Amniotic stem cell (primary cell): ENCODE measurements around the gene TOM1.

Experiments used
- DNase-seq: peaks from one replicate; lab custom pipeline; 2025; lab: John Stamatoyannopoulos, UW

TOM1 gene

GRCh38 chr22:35324067-35324466 lies 24.4 kb downstream of the TOM1 start:
- no peak for DNase-seq

GRCh38 chr22:35324762-35325161 lies 25.1 kb downstream of the TOM1 start:
- no peak for DNase-seq

- DNase-seq = no peak
Observed at GRCh38 chr22:35325209-35325608, 25.5 kb downstream of the TOM1 start.

DNA sequence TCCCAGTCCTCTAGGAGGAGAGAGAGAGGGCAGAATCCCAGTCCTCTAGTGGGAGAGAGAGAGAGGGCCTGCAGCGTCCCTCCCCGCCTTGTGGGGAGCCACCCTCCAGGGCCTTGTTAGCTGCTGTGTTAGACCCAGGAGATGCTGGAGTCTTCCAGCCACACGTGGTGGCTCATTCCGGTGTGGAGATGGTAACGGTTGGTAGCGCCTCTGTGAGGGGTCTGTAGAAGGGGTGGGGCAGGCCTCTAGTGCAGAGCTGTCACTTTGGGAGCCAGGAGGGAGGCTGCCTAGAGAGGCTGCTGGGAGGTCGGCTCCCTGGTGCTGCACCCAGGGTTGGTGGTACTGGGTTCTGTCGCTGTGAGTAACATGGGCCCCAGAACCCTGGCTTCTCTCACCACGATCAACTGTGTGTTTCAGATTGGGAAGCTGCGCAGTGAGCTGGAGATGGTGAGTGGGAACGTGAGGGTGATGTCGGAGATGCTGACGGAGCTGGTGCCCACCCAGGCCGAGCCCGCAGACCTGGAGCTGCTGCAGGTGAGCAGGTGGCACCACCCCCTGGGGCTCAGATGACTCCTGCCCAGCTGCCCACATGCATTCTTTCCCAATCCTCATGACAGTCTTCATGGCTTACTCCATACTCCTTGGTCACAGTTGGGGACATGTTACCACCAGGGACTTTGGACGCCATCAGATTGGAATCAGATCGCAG lies 27.3 kb downstream of the TOM1 start:
- no peak for DNase-seq

DNA sequence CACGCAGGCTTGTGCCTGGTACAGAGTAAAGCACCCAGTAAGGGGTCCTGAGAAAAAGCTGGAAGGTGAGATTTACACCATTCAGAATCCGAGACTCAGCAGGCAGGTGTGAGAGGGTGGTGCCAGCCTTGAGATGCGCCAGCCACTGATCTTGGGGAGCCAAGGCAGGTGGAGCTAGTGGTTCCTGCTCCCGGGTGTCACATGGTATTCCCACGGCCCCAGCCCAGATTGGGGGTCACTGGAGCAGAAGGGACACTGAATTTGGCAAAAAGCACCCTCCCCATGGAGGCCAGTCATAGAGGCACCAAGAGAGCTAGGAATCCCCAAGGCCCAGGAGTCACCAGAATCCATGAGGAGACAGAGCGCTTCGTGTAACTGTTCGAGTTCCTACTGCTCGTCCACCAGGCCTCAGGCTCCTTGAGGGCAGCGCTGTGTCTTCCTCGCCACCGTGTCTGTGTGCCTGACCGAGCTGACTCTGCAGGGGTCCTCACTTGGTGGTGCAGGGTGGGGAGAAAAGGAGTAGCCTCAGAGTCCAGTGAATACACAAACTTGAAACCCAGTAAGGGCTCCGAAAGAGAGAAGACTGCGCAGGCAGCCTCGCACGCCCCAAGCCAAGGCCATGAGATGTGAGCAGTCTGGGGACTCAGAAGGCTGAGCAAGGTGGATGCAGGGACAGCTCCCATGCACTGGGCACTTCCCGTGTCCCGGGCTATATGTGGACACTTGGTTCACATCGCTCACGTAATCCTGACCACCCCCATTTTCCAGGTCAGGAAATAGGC lies 28.2 kb downstream of the TOM1 start:
- DNase-seq = no peak

- DNase-seq = no peak
Observed at GRCh38 chr22:35328472-35328885, 28.8 kb downstream of the TOM1 start.

GRCh38 chr22:35329114-35329847 lies 29.6 kb downstream of the TOM1 start:
- no peak for DNase-seq

- no peak for DNase-seq
Observed at GRCh38 chr22:35330258-35330861, 30.7 kb downstream of the TOM1 start.

DNA sequence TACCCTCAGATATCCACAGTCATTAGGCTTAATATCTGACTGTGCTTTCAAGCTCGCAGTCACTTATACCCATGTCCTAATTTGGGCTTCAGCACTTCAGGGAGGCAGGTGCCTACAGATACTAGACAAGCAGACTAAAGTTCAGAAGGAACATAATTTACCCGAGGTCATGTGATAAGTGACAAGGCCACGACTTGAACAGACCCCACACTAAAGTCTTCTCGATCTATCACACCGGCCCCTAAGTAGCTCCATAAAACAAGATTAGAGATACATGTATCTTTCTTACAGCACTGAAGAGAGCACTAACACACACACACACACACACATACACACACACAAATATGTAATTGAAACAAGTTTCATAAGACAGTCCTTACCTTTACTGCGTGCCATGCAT lies 32.6 kb downstream of the TOM1 start:
- DNase-seq = no peak

DNA sequence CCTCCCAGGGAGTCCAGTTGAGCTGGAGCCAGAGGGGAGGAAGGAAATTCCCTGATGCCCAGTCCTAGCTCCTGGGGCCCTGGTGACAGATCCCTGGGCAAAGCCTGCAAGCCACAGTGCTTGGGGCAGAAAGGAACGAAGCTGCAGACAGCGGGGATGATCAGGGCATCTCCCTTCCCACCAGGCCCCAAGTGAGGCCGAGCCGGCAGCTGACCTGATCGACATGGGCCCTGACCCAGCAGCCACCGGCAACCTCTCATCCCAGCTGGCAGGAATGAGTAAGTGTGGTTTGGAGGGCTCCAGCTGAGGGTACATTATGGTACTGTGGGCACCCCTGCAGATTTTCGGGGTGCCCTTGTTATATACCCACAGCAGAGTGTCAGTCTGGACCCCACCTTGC lies 33.5 kb downstream of the TOM1 start:
- DNase-seq = no peak

GRCh38 chr22:35334004-35334403 lies 34.3 kb downstream of the TOM1 start:
- DNase-seq = no peak

DNA sequence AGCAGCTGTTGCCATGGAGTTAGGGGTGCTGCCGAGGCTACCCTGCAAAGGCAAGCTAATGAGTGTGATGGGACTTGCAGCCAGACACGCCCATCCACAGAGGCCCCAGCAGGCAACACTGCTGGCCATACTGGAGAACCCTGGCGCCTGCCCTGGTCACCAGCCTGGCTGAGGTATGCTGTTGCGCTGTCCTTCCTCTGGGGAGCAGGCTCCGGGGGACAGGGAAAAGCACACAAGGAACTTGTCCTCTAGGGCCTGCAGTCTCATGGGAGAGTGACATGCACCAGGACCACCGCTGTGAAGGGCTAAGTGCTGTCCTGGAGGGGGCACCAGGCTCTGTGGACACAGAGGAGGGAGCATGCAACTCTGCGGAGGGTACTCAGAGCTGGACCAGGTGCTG lies 35.8 kb downstream of the TOM1 start:
- no peak for DNase-seq

DNA sequence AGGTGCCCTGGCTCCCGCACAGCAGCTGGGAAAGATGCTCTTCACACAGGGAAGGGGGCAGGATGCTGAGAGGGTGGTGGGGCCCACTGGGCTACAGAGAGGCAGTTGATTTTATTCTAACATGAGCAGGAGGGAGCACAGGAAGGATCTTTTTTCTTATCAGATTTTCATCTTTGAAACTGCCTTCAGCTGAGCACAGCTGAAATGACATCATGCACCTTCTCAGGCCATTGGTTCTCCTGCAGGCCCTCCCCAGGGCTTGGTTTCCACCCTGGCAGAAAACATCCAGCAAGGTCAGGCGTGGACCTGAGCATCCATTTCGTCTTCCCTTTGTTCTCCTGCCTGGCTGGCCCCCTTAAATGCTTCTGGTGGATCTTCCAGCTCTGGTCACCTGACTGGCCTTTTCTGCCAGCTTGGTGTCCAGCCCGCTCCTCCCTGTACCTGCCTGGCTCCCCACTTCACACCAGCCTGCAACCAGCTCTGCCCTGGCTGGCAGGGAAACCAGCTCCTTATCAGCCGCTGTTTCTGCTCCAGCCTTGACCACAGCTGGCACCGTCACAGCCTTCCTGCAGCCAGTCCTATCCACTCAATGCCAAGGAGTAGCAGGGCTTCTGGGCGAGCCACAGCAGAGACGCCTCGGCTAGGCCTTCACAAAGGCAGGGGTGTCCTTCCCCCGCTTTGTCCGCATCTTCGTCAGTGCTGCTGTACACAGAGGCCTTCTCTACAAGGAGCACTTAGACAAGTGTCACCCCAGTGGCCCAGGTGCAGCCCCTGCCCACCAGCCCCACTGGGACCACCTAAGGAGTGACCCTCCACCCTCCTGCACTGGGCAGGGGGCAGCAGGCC lies 36.5 kb downstream of the TOM1 start:
- DNase-seq = no peak

DNA sequence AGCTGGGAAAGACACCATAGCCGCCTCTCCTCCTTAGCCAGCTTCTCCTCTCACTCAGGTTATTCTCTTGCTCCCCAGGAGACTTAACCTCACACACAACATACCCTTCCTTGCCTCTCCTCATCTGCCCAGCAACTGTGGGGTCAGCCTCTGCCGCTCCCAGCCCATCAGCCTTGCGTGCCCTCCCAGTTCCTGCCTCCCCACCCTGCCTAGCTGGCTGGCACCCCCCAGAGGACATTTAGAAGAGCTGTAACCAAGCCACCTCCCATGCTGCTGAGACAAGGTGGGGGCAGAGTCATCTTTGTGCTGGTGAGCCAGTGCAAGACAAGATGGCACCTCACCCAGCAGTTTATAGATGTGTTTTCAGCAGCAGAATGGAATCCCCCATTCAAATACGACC lies 38.2 kb downstream of the TOM1 start:
- DNase-seq = no peak

GRCh38 chr22:35341090-35341874 lies 41.6 kb downstream of the TOM1 start:
- DNase-seq = no peak

GRCh38 chr22:35342390-35342789 lies 42.7 kb downstream of the TOM1 start:
- DNase-seq = no peak

DNA sequence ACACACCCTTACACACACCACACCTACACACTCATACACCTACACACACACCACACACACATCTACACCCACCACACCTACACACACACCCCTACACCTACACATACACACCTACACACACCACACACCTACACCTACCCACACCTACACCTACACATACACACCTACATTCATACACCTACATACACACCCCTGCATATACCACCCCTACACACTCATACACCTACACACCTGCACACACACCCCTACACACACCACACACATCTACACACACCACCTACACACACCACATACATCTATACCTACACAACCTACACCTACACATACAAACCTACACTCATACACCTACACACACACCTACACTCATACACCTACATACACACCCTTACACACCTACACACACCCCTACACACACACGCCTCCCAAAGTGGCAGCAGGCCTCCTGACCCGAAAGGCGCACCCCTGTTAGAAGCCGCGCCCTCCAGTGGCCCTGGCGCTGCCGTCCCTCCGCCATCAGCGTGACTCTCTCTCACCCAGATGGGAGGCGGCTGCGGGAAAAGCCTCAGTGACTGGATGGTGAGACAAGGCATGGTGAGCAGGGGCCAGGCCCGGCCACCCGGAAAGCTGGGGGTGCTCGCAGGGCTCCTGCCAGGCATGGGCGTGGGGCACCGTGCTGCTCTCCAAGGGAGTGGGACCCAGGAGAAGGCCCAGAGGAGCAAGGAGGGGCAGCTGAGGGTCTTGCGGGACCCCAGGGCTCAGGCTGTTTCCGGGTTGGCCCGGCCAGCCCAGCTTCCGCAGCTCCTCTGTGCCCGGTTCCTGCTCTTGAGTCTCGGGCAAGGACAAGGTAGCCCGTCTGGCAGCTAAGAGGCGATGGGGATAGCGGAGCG lies 44.2 kb downstream of the TOM1 start:
- no peak for DNase-seq

DNA sequence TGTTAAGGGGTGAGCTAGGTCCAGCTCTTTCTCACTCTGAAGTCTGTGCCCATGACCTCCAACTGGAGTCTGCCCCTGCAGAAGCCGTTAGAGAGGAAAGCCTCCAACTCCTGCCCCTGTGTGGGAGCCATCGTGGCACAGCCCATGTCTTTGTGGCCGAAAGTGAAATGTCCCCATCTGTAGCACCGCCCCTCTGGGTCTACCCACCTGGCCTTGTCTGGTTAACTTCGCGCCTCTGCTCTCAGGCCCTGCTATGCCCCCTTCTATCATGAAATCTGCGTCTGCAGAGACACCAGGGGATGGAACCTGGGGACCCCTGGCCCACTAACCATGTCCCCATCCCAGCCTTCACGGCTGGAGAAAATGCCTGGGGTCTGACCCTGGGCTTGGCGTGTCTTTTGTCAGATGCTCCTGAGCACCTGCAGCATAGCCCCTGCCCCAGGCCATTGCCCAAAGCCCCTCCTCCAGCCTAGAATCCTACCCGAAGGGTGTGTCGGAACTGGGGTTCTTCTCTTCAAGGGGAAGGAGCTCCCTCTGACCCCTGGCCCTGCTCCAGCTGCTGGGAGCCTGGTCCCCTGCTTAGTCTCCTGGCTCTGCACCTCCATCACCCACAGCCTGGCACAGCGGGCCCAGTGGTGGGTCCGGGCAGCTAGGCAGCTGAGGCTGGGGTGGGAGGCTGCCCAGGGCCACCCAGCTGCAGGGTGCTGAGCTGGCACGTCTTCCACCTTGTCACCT lies 45.4 kb downstream of the TOM1 start:
- no peak for DNase-seq
